CD4-positive, alpha-beta T cell treated with Interleukin-6 for 4 hours (primary cell): ENCODE results near the gene CYTH4.

Experiments used
- DNase-seq: peaks from one replicate; pipeline ENCODE4 v3.0.0-alpha.2; 2020; ENCODE audit warnings: mixed read lengths

The CYTH4 gene

DNA sequence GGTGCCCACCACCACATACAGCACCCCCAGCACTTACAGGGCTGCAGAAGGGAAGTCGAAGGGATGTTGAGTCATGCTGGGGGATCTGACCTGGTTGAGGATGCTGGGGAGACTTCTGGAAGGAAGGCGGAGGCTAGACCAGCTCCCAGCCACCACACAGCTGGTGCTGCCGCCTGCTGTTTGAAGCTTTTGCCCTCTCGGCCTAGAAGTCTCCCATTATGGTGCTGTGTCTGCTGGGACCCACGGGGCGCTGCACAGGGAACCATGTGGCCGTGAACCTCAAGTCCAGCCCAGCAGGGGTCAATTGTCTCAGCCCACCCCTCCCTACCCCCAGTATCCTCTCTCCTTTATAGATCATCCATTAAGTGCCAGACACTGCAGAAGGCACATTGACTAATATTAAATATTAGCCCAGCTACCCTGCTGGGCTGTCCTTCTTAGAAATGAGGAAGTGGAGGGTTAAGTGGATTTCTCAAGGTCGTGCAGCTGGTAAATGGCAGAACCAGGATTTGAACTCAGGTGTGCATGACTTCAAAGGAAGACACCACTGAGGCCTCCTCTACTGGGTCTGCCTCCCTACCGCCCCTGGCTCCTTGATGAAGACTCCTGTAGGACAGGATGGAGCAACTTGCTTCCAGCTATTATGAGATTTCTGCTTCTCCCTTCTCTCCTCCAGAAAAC, 49.7 kb downstream of the CYTH4 start:
- no peak for DNase-seq

DNA sequence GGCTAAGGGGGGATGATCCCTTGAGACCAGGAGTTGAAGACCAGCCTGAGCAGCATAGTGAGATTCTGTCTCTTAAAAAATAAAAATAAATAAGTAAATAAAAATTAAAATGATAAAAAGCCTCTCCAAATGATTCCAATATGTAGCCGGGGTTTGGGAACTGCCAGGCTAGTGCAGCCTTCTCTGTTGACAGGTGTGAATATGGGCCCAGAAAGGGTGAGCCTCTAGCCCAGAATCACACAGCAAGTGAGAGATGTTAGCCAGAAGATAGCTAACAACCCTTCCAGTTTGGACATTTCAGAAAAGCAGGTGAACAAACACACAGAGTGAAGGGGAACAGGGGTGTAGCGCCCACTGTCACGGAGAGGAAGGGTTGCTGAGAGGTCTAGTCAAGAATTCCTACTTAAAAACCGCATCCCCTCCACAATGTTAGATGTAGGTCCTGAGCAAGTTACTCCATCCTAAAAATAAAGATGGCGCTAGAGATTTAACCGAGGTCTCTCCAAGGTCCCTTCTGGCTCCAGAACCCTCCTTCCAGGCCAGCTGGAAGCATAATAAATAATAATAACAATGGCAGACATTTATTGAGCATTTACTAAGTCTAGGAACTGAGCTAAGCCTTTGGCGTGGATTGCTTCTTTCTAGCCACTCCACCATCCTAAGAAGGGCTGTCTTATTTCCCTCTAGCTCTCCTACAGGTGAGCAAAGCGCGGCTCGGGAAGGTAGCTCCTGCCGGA, 51.6 kb downstream of the CYTH4 start:
- no peak for DNase-seq

- DNase-seq, result no peak
Observed at GRCh38 chr22:37334461-37334858, 52.2 kb downstream of the CYTH4 start.

GRCh38 chr22:37334859-37335805, 52.8 kb downstream of the CYTH4 start:
- no peak for DNase-seq

GRCh38 chr22:37335806-37336199, 53.5 kb downstream of the CYTH4 start:
- no peak for DNase-seq

DNA sequence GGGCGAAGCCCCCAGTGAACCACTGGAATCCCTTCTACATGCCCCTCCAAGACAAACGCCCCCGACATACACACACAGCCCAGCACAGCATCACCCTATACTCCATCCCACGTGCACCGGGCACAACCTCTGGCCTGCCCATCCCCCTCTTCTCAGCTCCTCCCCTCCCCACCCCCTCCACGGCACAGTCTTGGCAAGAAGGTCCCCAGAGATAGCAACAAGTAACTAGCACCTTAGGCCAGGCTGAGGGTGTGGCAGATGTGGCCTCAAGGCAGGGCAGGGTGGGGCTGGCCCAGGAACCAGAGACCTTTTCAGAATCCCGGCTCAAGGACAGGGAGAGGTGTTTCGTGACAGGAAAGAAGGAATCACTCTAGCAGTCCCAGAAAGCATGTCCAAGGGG, 54.3 kb downstream of the CYTH4 start:
- no peak for DNase-seq

DNA sequence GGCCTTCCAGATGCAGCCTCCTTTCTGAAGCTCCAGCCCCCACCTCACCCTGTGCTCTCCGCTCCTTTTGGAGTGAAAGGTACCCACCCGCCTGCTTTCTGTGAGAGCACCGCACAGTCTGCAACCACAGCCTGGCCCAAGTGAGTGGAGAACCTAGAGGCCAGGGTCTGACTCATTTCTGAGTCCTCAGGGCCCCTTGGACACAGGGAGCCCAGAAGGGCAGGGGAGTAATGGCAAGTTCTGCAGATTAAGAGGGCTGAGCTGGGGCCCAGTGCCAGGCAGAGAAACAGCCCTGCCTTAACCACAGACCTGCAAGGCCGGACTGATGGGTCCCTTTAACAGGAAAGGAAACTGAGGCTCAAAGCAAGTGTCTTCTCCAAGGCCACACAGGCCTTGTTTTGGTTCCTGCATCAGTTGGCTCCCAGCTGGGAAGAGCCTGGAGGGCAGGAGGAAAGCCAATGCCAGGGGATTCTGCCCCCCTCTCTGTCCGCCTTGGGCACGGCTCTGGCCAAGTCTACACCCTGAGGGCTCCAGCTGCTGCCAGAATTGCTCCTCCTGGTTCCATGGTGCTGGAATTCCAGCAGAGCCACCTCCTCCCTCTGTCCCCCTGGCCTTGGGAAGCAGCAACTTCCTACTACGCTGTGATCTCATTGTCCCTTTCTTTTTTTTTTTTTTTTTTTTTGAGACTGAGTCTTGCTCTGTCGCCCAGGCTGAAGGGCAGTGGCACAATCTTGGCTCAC, 55.1 kb downstream of the CYTH4 start:
- DNase-seq, result no peak

DNA sequence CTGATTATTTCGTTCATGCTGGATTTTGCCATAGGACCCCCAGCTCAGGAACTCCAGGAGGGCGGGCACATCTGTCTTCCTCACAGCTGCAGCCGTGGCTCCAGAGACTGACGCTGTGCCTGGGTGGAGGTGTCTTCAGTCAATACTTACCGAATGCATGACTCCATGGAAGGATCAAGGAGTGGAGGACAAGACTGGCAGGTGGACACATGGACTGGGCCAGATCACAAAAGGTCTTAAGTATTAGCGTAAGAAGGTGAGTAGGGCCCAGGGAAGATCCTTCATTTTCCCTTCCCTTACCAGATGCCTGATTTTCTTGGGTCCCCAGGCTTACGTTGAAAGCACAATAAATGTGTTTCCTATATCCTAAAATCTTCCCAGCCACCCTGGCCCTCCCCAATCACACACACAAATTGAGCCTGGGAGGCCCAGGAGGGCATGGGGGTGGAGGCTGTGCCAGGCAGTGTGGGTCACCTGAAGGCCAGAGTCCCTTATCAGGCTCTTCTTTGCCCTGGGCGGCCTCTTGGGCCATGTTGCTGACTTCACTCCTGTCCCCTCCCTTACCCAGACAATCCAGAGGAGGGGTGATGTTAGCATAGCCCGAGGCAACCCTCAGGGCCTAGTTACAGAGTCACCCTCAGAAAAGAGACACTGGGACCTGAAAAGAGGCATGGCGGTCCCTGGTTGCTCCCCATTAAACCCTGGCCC, 56.4 kb downstream of the CYTH4 start:
- no peak for DNase-seq

DNA sequence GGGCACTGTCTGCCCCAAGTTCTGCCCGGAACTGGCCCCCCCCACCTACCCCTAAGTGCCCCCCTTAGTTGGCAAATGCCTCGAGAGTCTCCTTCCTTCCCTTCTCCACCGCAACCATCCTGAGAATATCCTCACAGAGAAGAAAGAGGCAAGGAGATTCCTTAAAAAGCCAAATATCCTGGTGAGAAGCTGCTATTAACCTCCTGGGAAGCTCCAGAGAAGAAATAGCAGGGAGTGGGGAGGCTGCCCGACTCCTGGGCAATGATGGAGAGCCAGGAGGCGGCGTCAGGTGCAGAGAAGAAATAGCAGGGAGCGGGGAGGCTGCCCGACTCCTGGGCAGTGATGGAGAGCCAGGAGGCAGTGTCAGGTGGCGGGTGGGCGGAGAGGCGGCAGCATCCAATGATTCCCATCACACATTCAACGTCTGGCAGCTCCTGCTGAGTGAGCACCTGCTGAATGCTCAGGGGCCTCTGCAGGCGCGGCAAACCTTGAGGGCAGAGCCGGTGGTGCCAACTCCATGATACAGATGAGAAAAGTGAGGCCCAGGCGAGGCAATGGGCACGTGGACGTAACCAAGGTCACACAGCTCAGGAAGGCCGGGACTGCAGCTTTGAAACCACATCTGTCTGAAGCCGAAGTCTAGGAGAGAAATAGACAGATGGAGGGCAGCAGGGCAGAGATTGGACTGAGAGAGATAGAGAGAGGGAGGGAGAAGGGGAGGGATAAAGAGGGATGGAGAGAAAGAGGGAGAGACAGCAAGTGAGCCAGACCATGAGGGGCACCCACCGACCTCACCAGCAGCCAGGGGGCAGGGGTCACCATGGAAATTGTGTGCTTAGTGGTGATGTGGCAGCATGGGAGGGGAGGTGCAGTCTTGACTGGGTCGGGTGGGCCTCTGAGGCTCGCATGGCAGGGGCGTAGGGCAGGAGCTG, 58.3 kb downstream of the CYTH4 start:
- DNase-seq, result no peak

DNA sequence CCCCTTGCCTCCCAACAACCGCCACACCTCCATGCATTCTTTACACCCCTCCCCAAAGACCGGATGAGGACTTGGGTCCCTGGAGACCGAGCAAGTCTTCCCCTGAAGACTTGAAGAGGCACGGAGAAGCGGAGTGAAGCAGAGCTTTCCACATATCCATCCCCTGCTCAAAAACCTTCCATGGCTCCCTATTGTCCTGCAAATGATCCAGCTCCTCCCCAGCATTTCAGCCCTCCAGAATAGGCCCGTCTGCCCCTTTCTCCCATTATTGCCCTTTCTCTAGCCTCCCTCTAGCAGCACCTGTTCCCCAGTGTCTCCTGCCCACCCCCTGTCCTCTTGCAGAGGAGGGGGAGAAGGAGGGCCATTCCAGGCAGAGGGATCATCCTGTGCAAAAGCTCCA, 59.8 kb downstream of the CYTH4 start:
- no peak for DNase-seq

- no peak for DNase-seq
Observed at GRCh38 chr22:37343348-37343747, 61.0 kb downstream of the CYTH4 start.

DNA sequence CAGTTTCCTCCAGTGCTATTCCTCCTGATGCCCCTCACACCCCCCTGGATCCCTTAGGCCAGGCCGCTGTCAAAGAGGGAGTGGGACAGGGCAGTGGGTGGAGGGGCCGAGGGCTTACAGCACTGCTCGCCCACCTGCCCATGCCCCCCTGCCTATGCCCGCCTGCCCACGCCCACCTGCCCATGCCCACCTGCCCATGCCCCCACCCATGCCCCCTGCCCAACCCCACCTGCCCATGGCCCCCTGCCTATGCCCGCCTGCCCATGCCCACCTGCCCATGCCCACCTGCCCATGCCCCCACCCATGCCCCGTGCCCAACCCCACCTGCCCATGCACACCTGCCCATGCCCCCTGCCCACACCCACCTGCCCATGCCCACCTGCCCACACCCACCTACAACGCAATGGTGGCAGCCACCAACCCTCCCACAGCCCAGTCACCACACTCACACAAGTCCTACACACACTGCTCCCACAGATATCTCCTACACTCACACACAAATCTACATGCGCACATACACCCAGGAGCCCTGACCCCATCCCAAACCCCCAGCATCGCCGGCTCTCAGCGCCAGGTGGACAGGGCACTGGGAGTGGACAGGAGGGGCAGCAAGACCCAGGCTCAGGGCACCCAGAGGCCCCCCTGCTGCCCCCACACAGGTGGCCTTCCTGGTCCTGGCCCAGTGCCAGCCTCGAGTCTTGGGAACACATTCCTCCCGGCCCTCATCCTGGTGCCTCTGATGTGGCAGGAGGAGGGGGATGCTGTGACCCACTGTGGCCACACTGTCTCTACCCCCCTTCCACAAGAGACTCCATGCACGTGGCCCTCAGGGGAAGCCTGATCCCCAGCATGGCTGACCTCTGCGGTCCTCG, 61.8 kb downstream of the CYTH4 start:
- DNase-seq, result no peak

DNA sequence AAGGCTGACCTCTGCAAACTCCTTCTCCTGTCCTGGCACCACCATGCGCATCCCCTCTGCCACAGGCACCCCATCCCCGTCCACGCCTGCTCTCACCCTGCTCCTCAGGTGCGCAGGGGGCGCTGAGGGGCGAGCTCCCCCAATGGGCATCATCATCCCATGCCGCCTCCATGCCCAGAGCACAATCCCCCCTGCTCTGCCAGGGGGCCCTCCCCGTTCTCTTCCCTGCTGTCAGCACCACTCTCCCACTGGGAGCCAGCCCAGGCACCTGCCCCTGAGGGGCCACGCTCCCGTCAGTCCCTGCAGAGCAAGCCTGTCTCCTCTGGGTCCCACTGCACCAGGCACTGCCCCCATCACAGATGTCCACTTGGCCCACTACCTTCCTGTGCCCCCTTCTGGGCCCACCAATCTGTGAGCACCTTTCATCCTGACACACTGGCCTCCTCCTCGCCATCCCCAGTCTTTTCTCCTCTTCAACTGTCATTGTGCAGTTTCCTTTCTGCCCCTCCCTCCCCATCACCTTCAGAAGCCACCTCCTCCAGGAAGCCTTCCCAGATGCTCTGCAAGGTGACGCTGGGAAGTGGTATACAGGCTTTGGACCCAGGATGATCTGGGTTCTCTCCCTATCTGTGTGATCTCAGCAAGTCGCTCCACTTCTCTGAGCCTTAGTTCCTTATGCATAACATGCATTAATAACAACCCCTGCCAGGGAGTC, 62.6 kb downstream of the CYTH4 start:
- no peak for DNase-seq

DNA sequence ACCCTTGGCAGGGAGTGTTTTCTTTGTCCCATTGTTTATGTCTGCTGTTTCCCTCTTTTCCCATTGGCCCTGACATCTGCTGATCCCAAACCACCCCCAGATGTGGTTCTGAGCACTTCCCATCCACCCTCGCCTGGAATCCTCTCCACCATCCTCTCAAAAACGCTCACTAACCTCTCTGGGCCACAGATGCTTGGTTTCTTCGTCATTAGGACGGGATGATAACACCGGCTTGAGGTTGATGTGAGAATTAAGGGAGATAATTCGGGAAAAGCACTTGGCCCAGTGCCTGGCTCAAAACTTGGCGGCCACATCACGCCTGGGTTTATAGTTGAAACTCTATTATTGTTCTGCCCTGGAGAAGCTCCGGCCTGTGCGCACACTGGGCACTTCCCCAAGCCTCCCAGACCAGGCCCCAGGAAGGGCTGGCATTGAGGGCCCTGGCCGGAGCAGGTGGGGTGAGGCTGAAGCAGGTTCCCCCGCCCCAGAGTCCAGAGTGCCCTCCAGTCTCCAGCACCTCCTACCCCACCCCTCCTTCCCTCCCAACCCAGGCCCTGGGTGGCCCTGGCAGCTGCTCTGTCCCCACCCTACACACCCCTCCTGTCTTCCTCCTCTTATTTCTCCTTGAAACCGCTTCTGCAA, 63.7 kb downstream of the CYTH4 start:
- no peak for DNase-seq

- no peak for DNase-seq
Observed at GRCh38 chr22:37346505-37346895, 64.2 kb downstream of the CYTH4 start.

GRCh38 chr22:37349043-37349814, 66.9 kb downstream of the CYTH4 start:
- DNase-seq, result no peak

GRCh38 chr22:37351232-37351631, 68.9 kb downstream of the CYTH4 start:
- DNase-seq, result no peak

DNA sequence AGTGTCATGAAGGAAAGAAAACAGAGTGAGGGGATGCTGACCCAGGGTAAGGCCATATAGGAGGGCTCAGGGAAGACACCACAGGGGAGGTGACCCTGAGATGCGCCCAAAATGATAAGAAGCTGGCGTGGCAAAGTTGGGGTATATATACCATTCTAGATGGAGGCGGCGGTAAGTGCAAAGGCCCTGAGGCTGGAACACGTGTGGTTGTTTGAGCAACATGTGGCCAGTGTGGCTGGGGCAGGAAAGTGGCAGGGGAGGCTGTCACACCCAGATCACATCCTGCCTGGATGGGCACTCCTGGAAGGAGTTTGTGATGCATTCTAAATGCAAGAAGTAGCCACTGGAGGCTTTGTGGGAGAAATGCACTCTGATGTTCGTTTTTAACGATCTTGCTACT, 70.2 kb downstream of the CYTH4 start:
- DNase-seq, result no peak
